ENCODE results near the gene SPINK9. TPM values are rescaled to one million over a fixed set of nuclear protein-coding genes. Genes with fewer than 3 reads are reported as not detected.
"Not testable (repeated sequence)": the region's sequence is repeated elsewhere in the genome, so short reads cannot be mapped to it uniquely, and the experiment has no call there.

SPINK9 gene, protein sequence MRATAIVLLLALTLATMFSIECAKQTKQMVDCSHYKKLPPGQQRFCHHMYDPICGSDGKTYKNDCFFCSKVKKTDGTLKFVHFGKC
- total RNA-seq (ENCODE audit: insufficient read depth, low replicate concordance), result not detected

DNA sequence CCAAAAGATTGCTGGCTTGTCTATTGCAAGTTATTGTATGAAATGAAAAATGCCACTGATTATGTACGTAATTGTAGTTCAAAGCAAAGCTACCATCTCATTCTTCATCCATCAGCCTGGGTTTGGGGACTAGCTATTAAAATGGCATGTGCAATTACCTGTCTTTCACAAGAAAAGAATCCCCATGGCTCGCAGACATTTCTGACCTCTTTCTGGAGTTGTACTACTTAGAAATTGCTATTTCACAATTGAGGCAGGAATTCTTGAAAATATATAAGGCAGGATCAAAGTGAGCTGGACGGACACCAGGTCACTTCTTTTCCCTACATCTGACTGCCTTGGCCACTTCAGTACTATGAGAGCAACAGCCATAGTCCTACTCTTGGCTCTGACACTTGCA lies at the start of gene SPINK9:
Gene SPINK9, plus strand, starts transcription at position 301 of the 400 bp plus-strand sequence. Its CDS starts 55 bp downstream, at position 356.
- DNase-seq (ENCODE audit: low spot score), result no peak

DNA sequence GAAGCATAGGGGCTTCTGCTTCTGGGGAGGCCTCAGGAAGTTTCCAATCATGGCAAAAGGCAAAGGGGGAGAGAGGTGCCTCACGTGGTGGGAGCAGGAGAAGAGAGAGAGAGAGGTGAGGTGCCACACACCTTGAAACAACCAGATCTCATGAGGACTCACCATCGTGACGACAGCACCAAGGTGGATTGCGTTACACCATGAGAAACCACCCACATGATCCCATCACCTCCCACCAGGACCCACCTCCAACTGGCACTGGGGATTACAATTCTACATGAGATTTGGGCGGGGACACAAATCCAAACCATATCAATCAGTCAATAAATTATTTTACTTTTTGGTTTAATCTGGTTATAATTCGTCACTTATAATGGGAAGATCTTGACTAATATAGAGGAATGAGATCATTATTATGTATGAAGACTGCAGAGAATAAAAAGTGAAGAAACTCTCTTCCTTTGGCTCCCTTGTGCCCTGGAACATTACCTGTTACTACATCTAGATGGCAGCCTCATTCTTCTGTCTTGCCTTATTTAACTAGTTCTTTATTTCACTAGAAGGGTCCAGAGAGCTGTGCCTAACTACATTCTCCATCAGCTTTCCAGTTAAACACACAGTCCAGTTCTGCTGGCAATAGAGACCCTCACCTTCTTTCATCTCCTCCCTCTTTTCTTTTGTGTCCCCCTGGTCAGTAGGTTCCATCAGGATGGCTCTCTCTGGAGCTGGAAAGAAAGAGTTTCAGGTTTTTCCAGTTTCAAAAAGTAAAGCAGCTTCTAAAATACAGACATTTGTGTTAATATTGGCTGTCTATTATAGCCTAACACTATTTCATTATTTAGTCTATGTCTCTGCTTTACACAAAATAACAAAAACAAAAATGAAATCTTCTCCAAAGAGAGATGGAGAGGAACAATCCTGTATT lies 44.8 kb upstream of the SPINK9 start:
- DNase-seq (ENCODE audit: low spot score), result peak; percentile 2

DNA sequence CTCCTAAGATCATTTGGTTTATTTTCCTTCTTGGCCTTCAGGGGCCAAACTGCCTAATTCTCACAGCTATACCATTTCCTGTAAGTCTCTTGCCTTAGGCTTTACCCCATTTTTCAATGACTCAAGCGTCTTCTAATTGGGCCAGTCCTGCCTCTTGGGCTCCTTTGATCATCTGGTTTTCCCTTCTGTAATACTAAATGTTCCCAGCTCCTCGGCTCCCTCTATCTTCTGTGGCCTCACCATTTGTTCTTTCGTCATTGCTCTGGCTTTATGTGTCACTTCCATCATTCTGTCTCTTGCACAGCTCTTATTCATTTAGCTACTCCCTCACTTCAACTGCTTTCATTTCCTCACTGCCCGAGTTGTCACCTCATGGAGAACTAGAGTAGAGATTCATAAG lies 37.6 kb upstream of the SPINK9 start:
- DNase-seq (ENCODE audit: low spot score), result no peak

DNA sequence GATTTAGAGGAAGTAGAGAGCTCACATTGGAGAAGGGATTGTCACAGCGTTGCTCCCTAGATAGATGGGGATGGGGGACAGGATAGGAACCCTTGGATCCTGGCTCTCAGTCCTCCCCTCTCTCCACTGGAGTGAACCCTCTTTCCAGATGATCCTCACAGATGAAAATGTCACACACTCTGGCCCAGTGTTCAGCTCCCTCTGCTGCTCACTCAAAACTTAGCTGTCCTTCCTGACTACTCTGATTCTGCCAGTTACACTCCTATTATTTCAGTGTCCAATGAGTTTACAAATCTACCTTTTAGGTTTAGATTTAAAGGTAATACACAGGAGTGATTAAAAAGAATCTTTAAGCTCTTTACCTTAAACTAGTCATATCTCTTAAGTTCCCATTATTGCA lies 28.9 kb upstream of the SPINK9 start:
- no peak for DNase-seq (ENCODE audit: low spot score)

DNA sequence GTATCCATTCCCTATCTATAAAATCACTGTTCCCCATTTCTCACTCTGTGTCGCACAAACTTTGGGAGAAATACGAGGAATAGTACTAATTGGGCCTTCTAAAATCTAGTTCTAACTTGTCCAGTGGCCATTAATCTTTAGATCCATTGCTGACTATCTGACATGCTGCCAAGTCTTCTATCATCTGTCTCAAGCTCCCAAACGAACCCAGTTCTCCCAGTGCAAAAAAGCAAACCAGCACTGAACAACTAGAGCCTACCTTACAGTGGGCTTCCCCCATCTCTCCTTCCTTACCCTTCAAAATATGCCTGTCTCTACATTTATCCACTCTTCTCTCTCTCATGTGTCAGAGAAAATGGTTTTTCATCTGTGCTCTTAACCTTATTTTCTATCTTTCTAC lies 26.3 kb upstream of the SPINK9 start:
- DNase-seq (ENCODE audit: low spot score), result no peak

DNA sequence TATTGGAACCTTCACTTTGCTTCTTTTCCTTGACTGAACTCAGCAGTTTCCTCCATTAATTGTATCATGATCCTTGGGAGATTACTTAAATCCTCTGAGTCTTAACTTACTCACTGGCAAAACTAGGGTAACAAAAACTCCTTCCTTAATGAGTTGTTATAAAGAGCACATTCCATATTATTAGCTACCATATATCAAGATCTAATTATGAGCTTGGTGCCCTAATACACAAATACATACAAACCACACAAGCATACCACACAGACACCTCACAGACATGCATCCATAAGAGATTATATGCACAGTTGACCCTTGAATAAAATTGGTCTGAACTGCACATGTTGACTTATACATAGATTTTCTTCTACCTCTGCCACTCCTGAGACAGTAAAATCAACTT lies 25.6 kb upstream of the SPINK9 start:
- DNase-seq (ENCODE audit: low spot score), result no peak

DNA sequence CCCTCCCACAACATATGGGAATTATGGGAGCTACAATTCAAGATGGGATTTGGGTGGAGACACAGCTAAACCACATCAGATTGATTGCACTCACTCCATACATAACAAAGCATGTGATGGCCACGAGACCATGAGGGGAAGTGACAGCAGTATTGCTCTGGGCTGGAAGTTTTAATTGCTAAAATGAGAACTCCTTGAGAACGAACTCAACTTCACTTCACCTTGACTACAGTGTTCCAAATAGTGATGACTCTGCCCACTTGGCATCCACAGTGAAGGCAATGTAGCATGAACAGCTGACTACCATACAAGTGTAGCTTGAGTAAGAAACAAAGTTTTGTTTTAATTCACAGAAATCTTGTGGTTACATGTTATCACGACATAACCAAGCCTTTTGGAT lies 23.9 kb upstream of the SPINK9 start:
- no peak for DNase-seq (ENCODE audit: low spot score)

DNA sequence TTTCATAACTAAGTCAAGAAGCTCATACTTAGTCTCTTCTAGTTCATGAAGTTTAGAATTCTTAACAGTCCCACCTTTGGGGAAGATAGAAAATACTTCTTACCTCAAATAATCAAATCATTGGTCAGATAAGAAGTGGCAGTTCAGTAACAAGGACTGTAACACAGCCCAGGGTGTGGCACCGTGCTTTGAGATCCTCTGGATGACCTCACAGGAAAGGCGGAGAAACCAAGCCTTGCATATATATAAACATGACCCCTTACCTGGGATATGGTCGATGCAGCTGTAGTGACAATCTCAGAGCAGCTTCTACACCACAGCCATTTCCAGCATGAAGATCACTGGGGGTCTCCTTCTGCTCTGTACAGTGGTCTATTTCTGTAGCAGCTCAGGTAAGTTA lies 23.2 kb upstream of the SPINK9 start, which contains the start of gene SPINK7:
Gene SPINK7, plus strand, starts transcription at position 271 of the 400 bp plus-strand sequence. Its CDS starts 61 bp downstream, at position 332.
- no peak for DNase-seq (ENCODE audit: low spot score)

DNA sequence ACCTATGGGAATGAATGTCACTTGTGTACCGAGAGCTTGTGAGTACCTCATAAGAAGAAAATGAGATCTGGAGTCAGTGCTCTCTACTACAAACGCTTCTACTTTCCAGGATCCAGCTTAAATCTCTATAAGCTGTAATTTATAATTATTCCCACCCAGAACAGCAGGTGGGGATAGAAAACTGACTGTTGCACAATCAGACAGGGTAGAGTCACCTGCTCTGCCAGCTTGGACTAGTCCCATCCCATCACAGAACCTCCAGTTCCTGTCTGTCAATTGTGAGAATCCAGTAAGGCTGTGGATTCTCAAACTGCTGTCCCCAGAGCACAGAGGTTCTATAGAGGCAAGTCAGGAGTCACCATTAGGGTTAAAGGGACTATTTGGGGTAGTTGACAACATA lies 21.2 kb upstream of the SPINK9 start:
- DNase-seq (ENCODE audit: low spot score), result no peak

DNA sequence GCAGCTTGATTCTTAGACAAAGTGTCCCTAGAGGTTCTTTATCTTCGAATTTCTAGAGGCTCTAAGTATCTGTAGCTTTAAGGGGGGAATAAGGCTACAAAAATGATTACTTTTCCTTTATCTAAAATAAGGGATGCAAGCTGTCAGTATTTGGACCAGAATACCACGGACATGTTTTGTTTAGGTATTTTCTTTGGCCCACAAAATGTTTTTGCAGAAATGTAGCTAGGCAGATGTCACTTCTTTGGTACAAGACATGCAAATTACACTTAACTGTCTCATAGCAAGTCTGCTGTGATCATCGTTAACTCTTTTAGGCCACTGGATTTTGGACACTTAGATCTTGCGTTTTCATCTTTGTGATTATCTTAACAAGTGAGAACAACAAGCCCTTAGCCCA lies 20.6 kb upstream of the SPINK9 start:
- DNase-seq (ENCODE audit: low spot score), result no peak

DNA sequence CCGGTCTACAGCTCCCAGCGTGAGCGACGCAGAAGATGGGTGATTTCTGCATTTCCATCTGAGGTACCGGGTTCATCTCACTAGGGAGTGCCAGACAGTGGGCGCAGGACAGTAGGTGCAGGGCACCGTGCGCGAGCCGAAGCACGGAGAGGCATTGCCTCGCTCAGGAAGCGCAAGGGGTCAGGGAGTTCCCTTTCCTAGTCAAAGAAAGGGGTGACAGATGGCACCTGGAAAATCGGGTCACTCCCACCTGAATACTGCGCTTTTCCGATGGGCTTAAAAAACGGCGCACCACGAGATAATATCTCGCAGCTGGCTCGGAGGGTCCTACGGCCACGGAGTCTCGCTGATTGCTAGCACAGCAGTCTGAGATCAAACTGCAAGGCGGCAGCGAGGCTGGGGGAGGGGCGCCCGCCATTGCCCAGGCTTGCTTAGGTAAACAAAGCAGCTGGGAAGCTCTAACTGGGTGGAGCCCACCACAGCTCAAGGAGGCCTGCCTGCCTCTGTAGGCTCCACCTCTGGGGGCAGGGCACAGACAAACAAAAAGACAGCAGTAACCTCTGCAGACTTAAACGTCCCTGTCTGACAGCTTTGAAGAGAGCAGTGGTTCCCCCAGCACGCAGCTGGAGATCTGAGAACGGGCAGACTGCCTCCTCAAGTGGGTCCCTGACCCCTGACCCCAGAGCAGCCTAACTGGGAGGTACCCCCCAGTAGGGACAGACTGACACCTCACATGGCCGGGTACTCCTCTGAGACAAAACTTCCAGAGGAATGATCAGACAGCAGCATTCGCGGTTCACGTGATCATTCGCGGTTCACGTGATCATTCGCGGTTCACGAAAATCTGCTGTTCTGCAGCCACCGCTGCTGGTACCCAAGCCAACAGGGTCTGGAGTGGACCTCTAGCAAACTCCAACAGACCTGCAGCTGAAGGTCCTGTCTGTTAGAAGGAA lies 15.1 kb upstream of the SPINK9 start:
- not testable (repeated sequence) for DNase-seq (ENCODE audit: low spot score)

DNA sequence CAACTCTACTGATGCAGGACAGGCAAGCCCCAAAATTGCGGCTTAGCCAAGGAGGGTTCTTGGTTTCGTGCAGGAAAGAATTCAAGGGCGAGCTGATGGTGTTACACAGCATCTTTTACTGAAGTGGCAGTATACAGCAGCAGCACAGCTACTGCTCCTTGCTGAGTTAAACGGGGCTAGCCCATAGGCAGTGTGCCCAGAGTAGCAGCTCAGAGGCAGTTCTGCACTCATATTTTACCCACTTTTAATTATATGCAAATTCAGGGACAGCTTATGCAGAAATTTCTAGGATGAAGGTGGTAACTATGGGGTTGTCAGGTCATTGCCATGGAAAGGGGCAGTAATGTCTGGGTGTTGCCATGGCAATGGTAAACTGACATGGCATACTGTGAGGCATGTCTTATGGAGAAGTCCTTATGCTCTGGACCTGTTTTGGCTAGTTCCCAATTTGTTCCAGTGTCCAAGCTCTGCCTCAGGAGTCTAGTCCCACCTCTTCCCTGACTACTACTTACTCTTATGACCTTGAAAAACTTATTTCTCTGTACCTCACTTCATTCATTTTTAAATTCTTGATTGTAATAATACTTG lies 2.0 kb upstream of the SPINK9 start:
- no peak for DNase-seq (ENCODE audit: low spot score)

DNA sequence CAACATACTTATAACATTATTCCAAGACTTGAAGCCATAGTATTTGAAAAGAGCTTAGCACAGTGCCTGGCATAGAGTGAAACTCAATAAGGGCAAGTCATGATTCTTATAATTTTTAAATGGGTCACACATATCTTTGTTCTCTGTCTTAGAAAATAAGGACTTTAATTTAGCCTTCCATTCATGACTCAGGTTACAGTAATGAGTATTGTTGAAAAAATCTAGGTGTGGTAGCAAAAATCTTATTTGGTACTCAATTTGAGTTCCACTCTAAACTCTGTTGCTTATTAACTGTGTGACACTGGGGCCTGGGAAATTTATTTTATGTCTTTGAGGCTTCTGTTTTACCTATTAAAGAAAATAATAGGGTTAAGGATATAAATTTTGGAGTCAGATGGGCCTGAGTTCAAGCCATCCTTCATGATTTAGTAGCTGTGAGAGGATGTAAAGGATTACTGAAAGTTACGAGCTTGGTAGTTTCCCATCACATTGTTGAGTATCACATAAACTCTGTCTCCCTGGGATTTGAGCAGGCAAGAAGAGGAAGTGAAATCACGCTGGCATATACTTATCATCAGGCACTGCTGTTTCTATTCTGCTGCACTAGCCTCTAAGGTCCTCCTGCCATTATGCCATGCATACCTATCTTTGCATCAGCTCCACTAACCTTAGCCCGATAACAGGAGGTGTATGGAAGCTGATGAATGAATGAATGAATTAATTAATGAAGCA lies 1.5 kb downstream of the SPINK9 start:
- DNase-seq (ENCODE audit: low spot score), result no peak

DNA sequence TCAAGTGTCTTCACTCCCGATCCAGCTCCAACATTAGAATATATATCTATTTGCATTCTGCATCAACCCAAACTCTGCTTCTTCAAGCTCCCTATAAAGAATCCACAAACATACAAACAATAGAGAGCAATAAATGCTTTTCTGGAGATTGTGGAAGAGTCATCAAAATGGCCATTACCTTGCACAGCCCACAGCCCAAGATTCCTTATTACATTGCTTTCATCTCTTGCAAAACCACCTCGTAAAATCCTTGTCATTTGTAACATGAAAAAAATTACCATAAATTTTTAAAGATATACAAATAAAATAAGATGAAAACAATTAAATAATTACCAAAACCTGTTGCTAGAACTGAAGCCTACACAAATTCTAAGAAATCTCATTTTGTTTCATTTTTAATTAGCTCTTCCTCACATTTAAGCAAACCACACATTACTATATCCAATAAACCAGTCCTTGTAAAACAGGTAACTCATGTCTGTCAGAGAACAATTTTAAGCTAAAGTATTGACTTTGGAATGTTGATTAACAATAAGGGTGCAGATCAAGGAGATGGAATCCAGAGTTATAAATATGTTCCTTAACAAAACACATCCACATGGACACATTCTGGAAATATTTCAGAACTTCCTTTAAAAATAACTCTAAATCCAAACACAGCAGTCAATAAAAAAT lies 7.1 kb downstream of the SPINK9 start:
- no peak for DNase-seq (ENCODE audit: low spot score)

DNA sequence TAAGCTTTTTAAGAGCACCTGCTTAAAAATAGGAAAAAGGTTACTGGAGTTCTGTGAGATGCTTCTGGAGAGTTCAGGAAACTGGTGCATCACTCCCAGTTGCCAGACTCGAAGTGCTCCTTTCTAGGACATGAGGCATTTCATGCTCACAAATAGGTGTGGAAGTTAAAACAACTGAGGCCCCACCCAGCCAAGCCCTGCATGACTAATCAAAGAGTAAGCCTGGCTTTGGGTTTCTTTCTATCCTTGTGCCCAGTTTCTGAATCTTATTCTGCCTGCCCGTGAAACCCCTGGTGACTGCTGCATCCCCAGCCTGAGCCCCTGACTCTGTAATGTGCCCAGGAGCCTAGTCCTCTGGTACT lies 7.7 kb downstream of the SPINK9 start:
- no peak for DNase-seq (ENCODE audit: low spot score)

DNA sequence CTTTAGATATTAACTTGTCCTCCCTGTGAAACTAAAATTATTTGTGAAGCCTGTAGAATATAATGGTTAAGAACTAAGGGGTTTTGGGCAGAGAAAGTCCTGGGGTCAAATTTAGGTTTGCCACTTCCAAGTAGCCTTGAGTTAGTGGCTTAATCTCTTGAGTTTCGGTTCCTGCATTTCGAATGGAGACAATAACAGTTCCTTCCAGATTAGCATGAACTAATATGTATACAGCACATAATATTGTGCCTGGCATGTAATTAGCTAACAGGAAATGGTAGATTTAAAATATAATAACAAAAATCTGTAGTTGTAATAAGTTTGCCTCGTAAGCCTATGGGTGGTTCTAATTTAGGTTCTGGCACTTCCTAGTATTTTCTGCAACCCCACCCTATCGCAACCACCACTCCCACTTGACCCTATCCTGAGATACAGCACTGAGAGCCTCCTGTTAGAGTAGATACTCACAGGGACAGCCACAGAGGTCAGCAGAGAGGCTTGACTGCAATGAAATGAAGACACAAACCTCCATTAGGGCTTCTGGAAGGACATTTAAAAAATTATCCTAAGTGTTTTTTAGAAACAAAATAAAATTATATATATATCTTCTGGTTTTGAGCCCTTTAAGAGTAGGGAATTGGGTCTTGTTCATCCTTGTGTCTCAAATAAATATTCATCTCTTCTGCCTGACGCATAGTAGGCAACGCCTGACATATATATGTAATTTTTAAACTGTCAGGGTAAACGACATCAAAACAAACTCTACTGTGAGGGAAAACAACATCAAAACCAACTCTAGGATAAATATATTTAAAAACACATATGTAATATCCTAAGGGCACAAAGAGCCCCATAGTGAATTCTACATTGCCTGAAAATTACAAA lies 8.5 kb downstream of the SPINK9 start:
- no peak for DNase-seq (ENCODE audit: low spot score)

DNA sequence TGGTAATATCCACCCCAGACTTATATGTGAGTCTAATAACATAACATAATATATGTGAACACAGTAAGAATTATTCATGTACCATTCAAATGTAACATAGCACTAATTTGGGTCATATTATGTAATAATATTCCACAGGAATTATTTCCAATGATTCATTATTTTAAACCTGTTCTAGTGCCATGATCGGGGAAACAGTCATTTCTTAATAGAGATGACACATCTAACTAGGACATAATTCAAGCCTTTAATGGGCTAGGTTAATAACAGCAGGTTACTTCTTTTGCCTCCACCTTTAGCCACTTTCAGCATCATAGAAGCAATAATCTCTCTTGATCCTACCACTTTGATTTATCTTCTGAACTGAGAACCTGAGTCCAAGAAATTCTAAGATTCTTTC lies 12.3 kb downstream of the SPINK9 start:
- no peak for DNase-seq (ENCODE audit: low spot score)

DNA sequence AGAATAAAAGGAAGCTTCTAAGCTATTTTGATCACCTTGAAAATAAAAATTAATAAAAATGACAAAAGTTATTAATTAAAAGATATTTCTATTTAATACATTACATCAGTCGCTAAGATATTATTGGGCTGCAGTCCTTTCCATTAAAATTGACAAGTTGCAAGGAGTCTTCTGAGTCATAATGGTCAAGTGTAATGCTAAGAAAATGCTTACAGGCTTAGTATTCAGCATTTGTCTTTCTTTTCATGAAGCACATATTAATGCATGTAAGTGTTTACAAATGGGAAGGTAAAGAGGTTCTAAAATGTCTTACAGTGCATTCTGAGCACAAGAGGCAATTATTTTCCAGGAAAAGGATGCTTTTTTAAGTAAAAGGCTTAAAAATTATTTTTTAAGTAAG lies 17.3 kb downstream of the SPINK9 start:
- no peak for DNase-seq (ENCODE audit: low spot score)

DNA sequence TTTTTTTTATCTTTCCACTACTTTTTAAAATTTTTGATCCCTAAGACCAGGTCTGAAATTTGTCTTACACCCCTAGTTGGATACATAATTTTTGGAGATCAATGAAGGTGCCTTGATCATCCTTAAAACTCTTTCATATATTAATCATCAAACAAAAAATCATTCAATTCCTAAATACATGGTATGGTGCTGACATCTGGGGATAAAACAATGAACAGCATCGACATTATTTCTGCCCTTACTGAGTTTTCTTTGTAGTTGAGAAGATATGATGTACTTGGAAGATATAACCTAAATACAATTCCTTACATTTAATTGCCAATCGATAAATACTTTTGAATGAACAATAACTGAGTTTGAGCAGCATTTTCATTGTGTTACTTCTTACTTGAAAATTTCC lies 18.3 kb downstream of the SPINK9 start:
- no peak for DNase-seq (ENCODE audit: low spot score)

All from umbilical cord (tissue), 2 donors.